ENCODE results near the gene GIT2.
A peak's percentile ranks its signal among the peaks of the same experiment; 100 is the strongest.
"Not testable (repeated sequence)": the region's sequence is repeated elsewhere in the genome, so short reads cannot be mapped to it uniquely, and the experiment has no call there.

Gene GIT2

DNA sequence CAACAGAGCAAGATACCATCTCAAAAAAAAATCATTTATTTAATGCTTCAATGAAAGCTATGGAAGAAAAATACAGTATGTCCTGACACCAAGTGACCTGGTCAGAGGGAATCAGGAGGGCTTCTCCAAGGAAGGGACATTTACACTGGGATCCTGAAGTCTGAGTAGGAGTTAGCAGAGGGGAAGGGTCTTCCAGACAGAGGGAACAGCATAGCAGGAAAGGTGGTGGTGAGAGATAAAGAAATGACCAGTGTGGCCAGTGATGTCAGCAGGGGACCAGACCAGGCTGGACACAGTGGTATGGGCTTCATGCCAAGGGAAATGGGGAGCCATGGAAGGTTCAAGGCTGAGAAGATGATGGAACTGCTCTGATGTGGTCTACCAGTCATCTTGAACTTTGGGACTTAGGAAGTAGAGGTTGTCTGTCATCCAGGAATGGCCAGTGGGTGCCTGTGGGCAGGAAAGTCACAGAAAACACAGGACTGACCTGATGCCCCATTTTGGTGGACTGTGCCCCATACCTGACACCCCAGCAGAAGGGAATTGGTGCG lies 103.9 kb downstream of the GIT2 start:
- no peak for DNase-seq (ENCODE audit: low read depth in 2 of 2)

DNA sequence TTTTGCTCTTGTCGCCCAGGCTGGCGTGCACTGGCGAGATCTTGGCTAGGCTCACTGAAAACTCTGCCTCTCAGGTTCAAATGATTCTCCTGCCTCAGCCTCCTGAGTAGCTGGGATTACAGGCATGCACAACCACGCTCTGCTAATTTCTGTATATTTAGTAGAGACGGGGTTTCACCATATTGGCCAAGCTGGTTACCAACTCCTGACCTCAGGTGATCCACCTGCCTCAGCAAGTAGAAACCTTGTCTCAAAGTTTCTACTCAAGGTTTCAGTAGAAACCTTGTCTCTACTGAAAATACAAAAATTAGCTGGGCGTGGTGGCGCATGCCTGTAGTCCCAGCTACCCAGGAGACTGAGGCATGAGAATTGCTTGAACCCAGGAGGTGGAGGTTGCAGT lies 104.4 kb downstream of the GIT2 start:
- not testable (repeated sequence) for DNase-seq (ENCODE audit: low read depth in 2 of 2)

DNA sequence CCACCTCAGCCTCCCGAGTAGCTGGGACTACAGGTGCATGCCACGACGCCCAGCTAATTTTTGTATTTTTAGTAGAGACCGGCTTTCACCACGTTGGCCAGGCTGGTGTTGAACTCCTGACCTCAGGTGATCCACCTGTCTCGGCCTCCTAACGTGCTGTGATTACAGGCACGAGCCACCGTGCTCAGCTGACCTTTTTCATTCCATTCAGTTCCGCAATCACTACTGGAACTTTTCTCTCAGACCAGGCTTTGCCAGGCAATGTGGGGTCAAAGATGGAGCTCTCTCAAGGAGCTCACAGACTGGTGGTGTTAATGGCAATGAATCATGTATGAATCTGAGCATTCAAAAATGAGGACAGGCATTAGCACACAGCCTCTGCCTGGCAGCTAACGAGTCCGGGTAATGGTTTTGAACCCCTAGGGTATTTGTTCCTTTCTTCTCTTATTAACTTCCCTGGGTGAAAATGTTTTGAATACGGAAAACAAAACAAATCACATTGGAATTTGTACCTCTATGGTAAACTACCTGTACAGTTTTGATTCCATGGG lies 105.5 kb downstream of the GIT2 start:
- no peak for DNase-seq (ENCODE audit: low read depth in 2 of 2)

DNA sequence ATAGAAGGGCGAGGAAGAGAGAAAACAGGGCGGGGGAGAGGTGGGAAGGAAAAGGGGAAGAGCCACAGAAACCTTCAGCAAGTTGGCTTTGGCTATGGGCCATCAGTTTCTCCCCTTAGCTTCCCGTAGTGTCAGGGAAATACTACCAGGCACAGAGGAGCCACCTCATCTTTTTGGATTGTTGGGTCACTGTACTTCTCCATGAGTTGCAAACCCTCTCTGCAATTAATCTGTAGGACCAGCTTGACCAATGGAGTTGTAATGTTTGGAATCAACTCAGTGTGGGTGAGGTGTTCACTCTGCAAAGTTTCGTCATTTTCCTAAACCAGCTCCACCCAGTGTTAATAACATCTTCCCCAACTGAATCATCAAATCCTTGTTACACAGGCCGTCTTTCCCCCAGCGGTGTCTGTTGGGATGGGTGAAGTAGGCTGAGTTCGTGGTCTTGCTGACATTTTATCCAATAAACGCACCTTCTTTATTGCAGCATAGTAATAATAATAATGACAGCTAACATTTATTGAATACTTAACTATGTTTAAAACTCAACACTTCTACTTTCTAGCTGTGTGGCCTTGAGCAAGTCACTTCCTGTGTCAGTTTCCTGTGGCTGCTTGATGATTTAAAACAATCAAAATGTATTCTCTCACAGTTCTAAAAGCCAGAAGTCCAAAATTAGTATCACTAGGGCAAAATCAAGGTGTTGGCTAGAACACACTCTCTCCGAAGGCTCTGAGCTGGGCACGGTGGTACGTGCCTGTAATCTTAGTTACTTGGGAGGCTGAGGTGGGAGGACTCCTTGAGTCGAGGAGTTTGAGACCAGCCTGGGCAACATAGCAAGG lies 107.8 kb downstream of the GIT2 start:
- no peak for DNase-seq (ENCODE audit: low read depth in 2 of 2)

DNA sequence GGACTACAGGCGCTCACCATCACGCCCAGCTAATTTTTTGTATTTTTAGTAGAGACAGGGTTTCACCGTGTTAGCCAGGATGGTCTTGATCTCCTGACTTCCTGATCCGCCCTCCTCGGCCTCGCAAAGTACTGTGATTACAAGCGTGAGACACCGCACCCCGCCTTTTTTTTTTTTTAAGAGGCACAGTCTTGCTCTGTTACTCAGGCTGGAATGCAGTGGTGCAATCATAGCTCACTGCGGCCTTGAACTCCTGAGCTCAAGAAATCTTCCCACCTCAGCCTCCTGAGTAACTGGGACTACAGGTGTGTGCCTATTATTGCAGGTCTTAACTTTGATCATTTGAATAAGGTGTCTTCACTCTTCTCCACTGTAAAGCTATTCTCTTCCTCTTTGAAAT lies 110.6 kb downstream of the GIT2 start:
- no peak for DNase-seq (ENCODE audit: low read depth in 2 of 2)

DNA sequence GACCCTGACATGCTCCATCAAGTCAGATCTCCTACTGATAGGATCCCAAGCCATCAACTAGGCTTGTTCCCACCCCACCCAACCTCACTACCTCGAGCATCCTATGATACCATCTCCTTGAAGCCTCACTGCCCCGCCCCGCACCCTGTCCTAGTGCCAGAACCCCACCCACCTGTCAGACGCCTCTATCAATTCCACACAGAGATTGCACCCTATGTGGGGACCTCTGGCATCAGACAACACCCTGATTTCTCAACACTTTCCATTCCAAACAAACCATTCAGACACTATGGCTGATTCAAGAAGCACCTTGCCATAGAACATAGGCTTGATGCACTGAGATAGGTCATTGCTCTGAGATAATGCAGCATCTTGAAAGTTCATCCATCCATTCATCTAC lies 112.7 kb downstream of the GIT2 start:
- no peak for DNase-seq (ENCODE audit: low read depth in 2 of 2)

DNA sequence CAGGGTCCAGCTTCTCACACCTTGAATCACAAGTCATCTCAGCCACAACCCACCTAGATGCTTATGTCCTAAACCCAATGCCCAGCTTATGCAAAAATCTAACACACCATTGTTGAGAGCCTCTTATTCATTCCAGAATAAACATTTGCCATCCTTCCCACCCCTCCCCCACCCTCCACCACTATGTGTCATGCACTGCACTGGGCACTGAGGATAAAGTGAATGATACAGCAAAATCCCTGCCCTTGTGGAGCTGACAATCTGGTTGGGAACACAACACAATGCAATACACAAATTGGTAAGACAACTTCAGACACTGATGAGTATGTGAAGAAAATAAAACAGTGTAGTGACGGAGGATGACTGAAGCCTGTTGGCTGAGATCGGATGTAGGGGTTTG lies 114.4 kb downstream of the GIT2 start:
- no peak for DNase-seq (ENCODE audit: low read depth in 2 of 2)

DNA sequence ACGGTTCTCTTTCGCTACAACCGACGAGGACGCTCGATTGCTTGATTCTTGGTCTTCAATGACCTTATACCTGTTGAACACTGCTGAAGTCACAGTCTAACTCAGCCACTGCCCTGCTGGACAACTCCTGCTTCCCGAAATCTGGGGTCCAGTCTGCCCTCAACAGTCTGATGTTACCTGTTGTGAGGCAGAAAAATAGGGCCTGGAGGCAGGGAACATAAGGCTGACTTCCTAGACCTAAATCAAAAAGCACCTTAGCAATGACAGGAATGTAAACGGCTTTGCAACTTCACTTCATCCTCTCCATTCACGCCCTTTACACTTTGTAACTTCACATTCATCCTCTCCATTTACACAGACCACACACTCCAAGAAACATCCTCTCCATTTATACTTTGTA lies 115.2 kb downstream of the GIT2 start:
- no peak for DNase-seq (ENCODE audit: low read depth in 2 of 2)

DNA sequence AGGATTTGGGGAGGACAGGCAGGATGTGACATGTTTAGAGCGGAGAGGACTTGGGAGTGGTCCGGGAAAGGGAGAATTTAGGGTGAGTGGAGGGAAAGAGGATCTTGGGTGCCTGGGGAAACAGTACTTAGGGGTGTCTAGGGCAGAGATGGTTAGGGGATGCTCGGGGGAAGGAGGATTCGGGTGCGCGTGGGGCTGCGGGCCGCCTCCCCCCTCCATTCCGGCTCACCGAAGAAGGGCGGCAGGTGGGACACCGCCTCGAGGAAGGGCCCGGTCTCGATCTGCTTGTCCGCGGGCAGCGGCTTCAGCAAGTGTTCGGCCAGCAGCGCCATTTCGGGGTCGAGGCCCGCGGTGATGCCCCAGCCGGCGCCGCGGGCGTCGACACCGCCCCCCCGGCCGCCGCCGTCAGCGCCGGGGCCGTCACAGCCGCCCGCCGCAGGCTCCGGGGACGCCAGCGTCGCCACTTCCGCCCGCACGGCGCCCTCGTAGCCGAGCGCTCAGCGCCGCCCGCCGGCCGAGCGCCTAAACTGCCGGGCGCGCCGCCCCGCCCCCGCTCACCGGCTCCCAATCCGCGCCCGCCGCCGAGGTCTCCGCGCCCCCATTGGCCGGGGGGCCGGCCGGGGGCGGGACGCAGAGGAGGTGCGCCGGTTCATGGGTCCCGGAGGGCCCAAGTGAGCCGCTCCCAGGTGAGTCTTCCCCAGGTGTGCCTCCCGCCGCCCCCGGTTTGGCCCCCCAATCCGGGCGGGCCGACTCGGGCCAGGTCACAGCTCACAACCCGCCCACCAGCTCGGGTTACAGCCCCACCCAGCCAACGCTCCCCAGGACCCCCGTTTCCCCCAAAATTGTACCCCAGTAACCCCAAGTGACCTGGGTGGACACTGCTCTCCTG lies 115.9 kb downstream of the GIT2 start, which contains the start of gene GLTP:
GLTP (minus strand) TSS at position 499 of the 889 bp plus-strand sequence; CDS start at position 332, 167 bp downstream.
- DNase-seq (ENCODE audit: low read depth in 2 of 2): peak; percentile 75 to 84
